Measurements from ENCODE around the gene KMT5B.
"Not testable (repeated sequence)": the region's sequence is repeated elsewhere in the genome, so short reads cannot be mapped to it uniquely, and the experiment has no call there.

The KMT5B gene

DNA sequence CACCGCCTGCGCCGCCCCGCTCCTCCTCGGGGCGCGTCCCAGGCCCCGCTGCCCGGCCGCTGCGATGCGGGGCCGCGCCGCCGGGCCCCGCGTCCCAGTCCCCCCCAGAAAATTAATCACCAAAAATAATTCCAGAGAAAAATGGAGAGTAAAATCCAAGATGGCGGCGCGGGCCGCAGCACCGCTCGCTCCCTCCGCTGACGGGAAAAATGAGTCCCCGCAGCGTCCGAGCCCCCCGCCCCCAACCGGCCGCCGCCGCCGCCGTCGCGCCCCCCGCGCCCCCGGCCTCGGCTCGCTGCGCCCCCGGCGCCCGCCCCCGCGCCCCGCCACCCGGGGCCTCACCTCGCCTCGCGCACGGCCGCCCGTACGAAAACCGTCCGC is at the start of gene KMT5B:
KMT5B (minus strand) TSS at position 162 of the 381 bp plus-strand sequence. CDS start 23,220 bp downstream, outside the sequence.
- no peak for DNase-seq (ENCODE audit: low spot score)

DNA sequence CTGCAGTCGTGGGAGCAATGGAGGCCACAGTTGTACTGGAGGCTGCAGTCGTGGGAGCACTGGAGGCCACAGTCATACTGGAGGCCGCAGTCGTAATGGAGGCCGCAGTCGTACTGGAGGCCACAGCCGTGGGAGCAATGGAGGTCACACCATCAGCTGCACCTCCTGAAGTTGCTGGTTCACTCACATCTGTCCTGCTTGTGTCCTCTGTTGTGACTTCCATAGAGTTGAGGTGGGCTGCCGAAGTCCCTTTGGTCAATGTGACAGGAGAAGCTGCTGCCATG is 49.4 kb upstream of the KMT5B start:
- DNase-seq (ENCODE audit: low spot score) = no peak

DNA sequence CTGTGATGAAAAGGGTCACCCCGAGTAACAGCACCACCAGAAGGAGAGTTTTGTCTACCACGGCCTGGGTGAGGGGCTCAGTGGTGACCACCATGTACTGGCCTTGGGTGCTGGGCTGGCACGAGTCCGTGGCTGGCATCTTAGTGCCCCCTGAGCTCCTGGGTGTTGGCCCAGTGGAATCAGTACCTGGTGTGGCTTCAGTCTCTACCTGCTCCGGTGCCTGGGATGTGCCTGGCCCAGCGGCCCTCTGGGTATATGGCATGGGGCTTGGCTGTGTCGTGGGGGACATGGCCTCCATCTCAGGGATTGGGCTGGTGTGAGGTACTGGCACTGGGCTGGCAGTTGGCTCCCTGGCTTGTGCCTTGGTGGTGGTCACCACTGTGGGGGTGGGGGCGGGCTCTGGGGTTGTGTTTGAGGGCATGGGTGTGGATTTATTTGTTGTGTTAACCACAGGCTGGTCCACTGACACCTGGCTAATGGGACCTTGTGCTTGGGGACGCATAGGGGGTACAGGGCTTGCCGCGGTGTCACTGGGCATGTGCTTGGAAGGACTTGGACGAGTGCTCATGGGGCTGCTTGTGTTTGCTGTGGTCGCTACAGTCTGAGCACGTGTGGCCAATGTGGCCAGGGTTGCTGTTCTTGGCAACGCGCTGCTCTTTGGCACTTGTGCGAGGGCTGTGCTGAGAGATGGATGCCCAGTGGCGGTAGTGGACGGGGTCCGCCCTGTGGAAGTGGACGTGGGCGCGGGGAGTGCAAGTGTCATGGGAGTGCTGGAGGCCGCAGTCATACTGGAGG is 48.9 kb upstream of the KMT5B start:
- no peak for DNase-seq (ENCODE audit: low spot score)

DNA sequence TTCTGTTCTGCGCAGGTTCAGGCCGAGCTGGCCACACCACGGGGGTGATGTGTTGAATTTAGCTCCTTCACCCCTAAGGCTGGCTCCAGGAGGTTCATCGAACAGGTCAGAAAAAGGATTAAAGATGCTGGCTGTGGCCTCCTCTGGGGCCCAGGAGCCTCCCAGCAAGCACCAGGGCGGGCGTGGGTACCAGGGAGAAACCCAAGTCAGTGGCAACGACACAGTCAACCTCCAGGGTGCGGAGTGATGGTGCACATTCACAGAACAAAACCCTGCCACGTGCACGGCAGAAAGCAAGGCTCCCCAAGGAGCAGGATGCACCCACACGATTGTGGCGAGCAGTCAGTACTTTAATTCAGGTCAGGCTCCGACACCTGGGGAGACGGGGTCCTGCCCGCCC is 47.9 kb upstream of the KMT5B start:
- DNase-seq (ENCODE audit: low spot score) = no peak

DNA sequence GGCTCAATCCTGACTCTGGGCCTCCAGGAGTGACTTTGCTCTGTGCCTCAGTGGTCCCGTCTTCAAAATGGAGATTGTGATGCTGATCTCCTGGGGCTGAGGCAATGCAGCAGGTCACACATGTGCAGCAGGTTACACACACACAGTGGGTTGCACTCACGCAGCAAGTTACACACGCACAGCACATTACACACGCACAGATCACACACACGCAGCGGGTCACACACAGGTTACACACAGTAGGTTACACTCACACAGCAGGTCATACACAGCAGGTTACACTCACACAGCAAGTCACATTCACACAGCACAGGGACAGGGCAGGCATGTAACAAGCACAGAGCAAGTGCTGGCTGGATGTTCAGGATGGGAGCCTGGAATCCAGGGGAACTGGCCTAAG is 47.4 kb upstream of the KMT5B start:
- no peak for DNase-seq (ENCODE audit: low spot score)

DNA sequence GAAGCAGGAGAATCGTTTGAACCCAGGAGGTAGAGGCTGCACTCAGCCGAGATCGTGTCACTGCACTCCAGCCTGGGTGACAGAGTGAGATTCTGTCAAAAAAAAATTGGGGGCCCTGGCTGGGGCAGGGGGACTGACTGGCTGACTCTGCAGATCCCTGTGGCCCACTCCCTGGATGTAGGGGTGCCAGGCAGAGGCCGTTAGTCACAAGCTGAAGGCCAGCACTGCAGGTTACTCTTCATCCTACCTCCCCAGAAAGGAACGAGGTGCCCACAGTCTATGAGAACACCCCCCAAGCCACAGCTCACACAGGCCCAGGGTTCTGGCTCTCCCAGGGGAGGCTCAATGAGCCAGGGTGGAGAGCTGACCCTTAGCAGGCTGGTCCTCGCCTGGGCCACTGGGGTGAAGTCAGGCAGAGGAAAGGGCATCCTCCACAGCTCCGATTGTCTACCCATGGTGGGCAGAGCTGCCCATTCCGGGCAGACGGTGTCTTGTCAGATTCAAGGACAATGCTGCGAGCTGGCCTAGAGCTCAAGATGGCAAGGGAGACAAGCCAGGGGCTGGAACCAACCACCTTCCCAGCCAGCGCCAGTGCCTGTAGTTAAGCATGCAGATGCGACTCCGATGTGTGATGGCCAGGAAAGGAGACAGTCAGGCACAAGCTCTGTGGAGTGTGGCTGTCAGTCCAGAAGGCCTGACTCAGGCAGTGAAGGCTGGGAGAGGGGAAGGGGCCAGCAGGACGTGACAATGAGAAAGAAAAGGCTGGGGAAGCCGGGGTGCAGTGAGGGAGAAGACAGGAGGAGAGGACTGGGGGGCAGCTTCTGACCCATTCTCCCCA is 46.2 kb upstream of the KMT5B start:
- no peak for DNase-seq (ENCODE audit: low spot score)

DNA sequence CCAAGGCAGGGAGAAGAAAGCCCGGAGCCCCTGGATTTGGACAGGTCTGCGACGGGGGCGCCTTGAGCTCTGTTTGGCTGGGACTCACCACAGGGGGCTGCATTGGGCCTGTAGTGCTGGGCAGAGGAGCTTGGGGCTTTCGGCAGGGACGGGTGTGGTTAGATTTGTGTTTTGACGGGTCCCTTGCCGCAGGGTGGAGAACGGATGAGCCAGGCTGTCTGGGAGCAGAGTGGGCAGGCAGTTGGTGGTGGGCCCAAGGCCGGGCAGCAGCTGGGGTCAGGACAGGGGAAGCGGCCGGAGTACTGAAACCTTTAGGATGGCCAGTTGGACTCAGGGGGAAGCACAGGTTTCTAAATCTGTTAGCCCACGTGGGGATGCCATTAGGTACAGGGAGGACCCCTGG is 45.3 kb upstream of the KMT5B start:
- no peak for DNase-seq (ENCODE audit: low spot score)

DNA sequence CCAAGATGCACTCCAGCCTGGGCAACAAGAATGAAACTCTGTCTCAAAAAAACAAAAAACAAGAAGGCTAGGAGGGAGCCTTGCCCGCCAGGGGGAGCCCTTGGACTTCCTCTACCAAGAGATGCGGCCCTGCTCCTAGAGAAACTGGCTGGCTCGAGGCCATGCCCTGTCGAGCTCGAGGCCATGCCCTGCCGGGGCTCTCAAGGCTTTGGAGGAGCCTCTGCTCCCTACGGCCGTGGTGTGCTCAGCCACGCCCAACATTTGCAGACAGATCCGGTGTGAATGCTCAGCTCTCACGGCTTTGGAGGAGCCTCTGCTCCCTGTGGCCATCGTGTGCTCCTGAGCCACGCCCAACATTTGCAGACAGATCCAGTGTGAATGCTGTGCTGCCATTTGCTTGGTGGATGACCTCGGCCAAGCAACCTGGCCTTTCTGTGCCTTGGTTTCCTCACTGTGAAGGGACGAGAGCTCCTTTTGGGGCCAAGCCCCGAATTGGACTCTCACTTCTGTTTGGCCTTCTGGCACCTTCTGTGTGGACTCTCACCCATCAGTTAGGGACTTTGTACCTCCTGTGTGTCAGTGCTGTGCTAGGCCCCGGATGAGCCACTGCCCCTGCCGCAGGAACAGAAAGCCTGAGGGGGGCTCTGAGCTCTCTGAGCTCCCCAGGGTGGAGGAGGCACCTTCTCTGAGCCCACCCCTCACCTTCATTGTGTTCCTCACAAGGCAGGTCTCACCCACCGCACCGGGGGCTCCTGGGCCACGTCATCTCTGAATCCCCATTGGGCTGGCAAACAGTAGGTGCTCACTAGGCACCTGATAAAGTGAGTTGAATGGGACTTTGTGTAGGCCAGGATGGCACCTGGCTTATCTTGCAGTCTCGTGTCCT is 44.6 kb upstream of the KMT5B start:
- DNase-seq (ENCODE audit: low spot score) = peak; percentile 72

DNA sequence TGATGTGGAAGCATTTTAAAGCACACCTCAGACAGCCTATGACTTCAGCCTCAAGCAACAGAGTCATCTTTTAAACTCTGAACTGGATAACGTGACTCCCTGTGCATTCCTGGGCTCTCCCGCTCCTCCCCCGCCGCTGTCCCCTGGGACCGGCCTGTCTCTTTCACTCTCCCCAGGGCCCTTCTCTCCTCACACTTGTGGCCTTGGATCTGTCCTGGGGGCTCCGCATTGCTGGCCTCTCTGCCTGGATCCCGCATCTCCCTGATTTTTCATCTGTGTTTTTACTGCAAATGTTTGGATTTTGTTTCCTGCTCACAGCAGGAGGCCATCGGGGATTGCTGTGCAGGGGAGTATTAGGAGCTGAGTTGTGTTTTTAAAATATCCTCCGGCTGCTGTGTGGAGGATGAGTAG is 43.2 kb upstream of the KMT5B start:
- peak; percentile 51 for DNase-seq (ENCODE audit: low spot score)

DNA sequence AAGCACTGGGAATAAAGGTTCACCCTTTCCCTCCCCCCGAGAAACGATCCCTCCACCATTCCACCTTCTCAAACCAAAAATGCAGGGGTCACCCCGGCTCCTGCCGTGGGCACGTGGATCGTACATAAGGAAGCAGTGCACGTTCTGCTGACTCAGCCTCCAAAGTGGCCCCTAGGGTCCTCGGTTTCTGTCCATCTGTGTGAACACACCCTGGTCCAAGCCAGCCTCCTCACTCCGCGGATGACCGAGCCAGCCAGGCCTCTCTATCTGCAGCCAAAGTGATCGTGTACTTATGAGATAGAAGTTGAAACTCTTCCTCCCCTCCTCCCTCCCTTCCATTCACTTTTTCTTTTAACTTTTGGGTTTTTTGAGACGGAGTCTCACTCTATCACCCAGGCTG is 42.4 kb upstream of the KMT5B start:
- DNase-seq (ENCODE audit: low spot score) = no peak

DNA sequence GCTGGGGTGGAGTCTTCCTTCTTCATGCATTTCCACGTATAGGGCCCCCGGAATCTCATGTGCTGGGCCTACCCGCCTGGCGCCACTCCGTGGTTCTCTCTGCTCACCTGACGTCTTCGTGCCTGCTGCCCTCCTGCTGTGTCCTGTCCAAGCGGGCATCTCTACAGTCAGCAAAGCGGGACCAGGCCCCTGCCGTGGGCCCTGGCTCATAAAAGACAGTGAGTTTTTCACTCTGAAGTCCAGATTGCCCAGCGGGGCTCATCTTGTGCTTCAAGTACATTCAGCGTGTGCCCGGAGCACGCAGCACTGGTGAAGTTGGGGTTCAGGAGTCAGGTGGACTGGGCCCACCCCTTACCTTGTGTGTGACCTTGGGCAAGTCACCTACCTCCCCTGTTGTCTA is 41.3 kb upstream of the KMT5B start:
- DNase-seq (ENCODE audit: low spot score) = no peak

DNA sequence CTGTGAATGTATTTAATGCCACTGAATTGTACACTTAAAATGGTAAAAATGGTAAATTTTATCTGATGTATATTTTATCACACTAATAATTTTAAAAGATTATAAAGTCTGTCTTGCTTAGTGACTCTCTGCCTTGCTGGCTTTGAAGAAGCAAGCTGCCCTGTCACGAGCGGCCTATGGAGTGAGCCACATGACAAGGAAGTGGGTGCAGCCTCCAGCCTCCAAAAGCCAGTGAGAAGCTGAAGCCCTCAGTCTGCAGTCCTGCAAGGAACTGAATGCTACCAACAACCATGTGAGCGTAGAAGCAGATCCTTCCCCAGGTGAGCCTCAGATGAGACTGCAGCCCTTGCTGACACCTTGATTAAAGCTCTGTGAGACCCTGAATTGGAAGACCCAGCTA is 38.7 kb upstream of the KMT5B start:
- no peak for DNase-seq (ENCODE audit: low spot score)

DNA sequence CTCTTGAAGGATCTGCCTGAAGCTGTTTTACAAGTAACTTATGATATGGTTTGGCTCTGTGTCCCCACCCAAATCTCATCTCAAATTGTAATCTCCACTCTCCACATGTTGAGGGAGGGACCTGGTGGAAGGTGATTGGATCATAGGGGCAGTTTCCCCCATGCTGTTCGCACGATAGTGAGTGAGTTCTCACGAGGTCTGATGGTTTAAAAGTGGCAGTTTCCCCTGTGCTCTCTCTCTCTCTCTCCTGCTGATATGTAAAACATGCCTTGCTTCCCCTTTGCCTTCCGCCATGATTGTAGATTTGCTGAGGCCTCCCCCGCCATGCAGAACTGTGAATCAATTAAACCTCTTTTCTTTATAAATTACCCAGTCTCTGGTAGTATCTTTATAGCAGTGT is 31.8 kb upstream of the KMT5B start:
- not testable (repeated sequence) for DNase-seq (ENCODE audit: low spot score)

DNA sequence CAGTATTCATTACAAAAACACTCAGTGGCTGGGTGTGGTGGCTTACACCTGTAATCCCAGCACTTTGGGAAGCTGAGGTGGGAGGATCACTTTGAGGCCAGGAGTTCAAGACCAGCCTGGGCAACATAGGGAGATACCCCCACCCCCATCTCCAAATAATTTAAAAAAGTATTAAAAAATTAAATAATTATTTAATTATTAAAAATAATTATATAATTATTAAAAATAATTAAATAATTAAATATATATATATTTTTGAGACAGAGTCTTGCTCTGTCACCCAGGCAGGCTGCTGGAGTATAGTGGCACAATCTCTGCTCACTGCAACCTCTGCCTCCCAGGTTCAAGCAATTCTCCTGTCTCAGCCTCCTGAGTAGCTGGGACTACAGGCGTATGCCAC is 30.8 kb upstream of the KMT5B start:
- DNase-seq (ENCODE audit: low spot score) = not testable (repeated sequence)

DNA sequence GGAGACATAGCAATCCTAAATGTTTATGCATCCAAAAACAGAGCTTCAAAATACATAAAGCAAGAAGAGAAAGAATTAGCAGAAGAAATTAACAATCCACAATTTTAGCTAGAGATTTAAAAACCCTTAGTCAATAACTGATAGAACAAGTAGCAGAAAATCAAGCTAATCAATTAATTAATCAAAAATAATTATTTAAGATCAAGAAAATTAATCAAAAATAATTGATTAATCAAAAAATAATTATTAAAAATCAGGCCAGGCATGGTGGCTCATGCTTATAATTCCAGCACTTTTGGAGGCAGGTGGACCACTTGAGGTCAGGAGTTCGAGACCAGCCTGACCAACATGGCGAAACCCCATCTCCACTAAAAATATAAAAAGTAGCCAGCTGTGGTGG is 29.5 kb upstream of the KMT5B start:
- no peak for DNase-seq (ENCODE audit: low spot score)

DNA sequence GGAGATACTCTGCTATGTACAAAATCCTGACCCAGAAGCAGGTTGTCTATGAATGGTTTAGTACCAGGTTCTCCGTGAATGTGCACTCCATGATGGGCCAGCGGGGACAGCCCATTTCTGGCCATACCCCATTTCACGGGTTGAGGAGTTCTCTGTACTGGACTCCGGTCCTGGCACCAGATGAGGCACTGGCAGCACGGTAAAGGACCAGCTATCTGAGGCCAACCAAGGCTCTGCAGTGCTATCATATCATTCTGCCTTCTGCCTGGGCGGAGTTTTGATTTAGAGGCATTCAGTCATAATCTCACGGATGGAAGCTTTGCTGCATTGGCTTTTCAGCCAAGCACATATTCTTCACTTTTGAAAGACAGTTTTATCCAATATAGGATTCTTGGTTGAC is 18.5 kb upstream of the KMT5B start:
- DNase-seq (ENCODE audit: low spot score) = no peak

DNA sequence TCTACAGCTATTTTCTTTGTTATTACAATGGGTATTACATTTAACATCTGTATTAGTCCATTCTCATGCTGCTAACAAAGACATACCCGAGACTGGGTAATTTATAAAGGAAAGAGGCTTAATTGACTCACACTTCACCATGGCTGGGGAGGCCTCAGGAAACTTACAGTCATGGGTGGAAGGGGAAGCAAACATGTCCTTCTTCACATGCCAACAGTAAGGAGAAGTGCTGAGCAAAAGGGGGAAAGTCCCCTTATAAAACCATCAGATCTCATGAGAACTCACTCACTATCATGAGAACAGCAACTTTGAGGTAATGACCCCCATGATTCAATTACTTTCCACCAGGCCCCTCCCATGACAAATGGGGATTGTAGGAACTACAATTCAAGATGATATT is 16.5 kb upstream of the KMT5B start:
- DNase-seq (ENCODE audit: low spot score) = no peak

DNA sequence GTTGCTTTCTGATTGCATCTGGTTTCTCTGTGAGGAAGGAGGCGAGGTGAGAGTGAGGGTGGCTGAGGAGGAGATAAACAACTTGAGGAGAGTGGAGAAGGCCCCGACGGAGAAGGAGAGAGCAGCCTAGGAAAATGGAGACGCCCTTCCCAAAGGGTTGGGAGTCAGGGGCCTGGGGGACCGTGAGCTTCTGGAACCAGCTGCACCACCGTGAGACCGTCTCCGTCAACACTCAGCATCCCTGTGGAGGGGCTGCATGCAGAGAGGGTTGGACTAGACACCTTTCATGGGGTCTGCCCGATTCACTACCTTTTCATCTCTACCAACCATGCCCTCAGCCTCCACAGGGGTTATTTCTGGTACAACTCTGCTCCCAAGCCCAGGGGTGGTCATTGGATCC is 13.3 kb upstream of the KMT5B start:
- DNase-seq (ENCODE audit: low spot score) = no peak

DNA sequence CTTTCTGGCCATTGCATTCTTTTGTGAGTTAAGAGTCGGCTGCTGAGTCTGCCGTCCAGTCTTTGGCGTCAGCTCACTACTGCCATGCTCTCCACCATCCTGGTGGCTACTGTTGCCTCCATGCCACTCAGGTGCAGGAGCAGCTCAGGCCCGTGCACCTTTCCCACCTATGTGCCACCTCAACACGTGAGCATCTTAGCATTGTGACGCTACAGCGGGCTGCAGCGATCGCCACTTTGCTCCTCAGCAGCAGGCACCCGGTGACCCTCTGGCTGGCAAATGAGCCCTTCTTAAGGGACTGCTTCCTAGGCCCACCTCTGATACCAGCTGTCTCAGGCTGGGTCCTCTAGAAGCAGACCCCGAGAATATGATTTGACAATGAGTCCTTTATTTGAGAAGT is 11.5 kb upstream of the KMT5B start:
- no peak for DNase-seq (ENCODE audit: low spot score)

DNA sequence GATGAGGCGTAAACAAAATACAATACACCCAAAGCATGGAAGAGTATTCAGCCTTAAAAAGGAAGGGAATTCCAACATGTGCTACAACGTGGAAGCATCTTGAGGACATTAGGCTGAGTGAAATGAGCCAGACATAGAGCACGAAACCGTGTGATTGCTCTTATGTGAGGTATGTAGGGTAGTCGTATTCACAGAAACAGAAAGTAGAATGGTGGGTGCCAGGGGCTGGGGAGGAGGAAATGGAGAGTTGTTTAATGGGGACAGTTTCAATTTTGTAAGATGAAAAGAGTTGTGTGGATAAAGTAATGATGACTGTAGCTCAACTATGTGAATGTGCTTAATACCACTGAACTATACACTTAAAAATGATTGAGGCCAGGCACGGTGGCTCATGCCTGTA is 10.2 kb upstream of the KMT5B start:
- DNase-seq (ENCODE audit: low spot score) = no peak

DNA sequence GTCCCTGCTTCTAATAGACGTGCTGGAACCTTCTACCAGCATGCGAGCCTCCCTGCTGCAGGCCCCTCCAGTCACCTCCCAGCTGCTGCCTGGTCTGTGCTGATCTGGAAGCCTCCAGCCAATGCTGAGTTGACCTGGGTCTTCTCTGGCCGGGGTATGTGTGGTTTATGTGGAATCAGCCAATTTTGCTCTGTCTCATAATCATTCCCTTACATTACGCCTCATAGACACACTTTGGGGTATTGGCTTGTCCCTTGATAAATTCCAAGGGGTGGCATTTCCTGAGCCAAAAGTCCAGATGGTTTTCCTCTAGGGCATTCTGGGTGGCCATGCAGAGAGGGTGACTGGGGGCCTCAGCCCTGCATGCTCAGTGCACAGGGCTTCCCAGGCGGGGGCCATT is 8.3 kb upstream of the KMT5B start:
- no peak for DNase-seq (ENCODE audit: low spot score)

DNA sequence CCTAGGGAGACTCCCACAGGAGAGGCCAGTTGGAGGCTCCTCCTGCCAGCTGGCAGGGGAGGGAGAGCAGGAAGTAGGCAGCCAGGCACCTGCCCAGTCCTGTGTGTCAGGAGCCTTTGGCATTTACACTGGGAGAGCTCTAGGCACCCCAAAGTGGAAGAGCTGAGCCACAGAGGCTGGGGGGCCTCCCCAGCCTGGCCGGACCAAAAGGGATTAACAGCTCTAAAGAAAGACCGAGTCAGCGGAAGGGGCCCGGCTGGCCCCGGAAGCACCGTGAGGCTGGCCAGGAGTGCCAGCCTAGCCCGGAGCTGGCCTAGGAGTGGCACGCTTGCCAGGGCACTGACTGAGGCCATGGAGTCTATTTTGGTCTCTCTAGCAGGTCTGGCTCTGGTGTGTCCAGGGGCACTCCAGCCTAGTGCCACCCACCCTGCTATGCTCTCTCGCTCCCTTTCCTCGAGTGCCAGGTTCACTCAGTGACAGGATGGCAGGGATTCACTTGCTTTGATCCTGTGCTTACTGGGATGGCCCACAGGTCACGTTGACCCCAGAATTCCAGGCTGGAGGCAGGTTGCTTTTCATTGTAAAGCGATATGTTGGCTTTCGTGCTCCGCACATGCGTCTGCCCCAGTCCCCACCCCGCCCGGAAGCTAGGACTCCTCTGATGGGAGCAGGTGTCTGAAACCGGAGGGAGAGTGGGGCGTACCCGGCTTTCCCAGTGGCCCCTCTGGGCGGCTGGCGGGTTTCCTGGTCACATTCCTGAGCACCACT is 3.3 kb upstream of the KMT5B start:
- DNase-seq (ENCODE audit: low spot score) = no peak
